HG03097 (cell line): ENCODE measurements around the gene KANK4.

Source experiments
- ATAC-seq: cut with Tn5 transposase; IDR thresholded peaks from one replicate; pipeline ENCODE4 v1.9.1; 2021; ENCODE audit not compliant: unreplicated experiment, low FRiP score

Gene KANK4

DNA sequence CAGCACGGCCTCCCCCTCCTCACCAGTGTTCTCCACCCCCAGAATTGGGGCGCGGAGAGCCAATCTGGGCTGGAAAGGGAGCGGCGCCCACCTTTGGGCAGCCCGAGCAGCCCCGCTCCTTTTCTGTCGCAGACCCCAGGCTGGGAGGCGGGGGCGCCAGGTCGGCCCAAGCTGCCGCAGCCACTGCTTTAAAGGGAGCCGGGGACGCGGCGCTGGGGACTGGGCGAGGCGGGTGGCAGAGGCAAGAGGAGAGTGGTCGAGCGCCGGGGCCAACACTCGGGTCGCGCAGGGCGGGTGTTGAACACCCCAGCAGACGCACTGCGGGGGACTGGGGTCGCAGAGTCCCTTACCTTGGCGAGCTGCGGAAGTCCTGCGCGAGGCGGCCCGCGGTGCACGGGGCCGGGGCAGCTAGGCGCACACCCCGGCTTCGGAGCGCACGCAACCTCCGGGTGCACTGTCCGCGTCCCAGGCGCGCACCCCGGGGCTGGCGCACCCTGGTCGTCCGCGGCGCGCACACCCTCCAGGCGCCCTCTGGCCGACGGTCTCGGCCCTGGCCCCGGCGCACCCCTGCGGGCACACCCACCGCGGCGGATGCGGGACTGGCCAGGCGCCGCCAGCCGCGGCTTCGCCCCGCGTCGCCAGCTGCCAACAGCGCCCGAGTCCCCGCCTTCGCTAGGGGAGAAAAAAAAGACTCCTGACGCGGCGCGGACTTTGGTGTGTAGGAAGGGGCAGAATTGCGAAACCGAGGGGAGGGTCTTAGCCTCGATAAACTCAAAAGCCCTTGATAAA, at the start of gene KANK4:
Gene KANK4, minus strand, starts transcription at position 679 of the 789 bp plus-strand sequence. CDS start 37,870 bp downstream, outside the sequence.
- ATAC-seq = no peak

DNA sequence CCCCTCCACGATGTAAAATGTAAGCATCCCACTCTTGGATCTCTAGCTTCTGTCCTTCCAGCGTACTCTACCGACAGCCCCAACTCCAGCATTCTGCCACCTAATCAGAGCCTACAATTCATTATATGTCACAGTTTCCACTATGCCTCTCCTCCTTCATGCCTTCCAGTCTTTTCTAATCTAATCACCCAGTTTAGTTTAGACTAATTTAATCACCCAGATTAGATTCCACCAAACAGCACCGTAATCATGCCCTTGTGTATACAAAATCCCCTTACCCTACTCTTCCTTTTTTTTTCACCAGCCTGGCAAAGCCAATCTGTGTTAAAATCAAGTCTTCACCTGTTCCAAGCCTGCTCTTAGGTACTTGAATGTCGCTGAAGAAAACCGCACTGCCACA, 49.8 kb upstream of the KANK4 start:
- no peak for ATAC-seq

DNA sequence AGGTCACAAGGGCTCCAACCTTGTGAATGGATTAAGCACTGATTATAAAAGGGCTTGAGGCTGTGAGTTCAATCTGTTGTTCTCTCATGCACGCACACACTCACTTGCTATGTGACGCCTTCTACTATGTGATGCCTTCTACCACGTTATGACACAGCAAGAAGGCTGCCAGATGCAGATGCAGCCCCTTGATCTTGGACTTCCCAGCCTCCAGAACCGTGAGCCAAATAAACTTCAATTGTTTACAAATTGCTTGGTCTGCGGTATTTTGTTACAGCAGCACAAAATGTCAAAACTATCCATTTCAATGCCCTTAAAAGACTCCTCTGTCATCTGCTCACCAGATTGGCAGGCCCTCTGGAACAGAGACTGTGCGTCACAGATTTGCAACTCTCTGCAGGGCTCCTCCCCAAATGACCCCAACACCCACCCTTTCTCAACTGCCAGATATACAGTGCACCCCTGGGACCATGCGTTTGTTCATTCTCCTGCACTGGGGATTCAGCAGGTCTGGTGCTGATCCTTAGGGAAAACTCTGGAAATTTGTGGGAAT, 47.8 kb upstream of the KANK4 start:
- ATAC-seq = no peak

DNA sequence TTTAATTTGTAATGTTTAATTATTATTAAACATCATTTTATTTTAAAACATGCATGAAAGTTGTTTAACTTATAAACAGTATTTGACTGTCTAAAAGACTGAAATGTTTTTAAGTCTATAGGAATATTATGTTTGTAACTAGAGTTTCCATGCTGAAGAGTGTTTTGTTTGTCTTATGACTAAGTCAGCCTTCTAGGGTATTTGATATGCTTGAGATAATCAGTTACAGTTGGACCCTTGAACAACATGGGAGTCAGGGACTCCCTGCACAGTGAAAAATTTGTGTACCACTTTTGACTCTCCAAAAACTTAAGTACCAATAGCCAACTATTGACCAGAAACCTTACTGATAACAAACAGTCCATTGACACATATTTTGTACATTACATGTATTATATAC, 45.5 kb upstream of the KANK4 start:
- no peak for ATAC-seq

DNA sequence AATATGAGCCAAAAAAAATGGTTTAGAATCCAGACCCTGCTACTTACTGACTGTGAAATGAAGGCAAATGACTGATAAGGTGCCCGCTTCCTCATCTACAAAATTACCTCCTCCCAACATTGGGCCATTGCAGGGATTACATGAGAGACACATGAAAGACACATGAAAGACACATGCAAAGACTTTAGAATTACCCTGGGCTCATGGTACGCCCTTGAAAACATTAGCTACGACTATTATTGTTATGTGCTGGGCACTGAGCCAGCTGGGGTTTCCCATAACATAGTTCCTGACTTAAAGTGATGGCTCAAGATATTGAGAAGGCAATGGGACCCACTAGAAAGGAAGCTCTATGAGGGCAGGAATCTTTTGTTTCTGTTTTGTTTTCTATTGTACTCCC, 43.7 kb upstream of the KANK4 start:
- ATAC-seq = no peak

DNA sequence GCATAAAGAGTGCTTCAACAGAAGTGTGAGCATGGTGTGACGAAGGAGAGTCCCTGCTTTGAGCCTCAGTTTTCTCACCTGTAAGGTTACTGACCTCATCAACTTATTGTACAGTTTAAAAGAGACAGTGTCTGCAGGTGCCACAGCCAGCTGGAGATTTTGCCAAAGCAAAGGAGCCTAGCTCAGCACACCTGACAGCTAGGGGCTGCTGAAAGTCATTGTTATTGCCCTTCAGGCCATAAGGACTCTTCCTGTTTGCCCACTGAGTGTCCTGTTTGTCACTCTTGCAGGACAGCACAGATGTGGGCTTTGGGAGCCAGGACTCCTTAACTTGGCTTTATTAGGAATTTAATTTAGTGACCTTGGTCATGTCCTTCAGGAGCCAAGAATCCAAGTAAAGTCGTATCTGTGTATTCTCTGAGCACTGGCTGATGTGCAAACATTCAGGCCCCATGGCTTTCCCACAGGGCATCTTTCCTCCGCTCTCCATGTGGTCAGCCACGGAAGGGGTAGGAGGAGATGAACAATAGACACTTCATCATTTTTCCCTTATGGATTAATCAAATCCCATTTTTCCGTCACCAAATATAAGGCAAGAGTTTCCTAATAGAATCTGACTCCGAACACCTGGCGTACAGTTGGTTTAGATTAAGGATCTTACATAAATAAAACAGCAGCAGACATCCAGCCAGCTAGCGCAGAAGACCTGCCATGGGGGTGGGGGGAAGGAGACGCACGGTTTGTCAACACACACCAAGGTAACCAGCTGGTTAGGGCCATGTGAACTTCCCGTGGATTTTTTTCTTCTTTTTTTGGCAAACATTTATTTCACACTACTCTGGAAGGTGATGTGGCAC, 43.1 kb upstream of the KANK4 start:
- ATAC-seq = no peak

DNA sequence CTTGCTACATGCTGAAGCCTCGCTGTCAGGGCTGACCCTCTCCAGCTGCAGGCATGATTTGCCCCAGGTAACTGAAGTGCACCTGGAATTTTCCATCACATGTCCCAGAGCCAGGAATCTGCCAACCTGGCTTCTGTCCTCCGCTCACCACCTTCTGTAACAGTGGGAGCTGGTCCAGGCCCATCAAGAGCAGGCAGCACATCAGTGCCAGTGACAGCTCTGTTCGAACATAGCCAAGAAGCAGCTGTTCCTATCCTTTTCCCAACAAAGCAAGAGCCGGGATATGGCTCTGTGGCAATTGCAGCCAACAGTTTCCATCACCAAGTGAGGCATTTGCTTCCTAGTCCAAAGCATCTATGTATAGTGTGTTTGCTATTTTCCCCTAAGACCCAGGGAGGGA, 42.2 kb upstream of the KANK4 start:
- ATAC-seq = no peak

DNA sequence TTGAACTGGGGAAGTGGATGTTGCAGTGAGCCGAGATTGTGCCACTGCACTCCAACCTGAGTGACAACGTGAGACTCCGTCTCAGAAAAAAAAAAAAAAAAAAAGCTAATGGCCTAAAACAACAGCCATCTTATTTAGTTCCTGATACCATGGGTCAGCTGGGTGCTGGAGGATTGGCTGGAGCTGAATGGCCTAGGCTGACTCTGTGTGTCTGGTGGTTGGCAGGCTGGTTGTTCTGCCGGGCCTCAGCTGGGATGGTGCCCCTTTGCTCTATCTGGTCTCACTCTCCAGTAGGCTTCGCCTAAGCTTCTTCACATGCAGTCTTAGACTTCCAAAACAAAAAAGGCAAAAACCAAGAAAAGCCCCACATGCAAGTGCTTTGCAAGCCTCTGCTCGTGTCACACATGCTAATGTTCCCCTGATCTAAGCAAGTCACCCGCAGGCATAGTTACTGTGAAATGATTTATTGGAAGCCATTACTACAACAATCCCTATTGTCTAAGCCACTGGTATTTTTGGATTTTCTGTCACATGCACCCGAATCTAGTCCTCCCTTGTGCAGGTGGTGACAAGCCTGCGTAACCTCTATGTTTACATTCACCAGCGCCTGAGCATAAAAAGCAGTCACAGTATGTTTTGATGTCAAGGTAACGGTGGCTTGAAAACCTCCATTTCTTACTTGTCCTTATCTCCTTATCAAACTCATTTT, 39.6 kb upstream of the KANK4 start:
- ATAC-seq = no peak

DNA sequence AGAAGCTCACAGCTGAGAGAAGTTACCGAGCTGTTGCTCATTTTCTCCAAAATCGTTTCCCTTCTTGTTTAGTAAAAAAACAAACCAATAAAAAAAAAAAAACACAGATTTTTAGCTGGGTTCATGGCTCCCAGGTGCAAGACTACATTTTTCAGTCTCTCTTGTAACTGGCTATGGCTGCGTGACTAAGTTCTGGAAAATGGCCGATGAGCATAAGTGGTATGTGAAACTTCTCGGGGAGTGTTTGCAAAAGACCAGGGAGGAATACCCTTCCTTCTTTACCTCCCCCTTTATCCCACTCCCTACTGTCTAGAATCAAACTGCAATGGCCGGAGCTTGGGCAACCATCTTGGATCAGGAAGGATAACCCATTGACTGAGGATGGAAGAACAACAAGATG, 38.7 kb upstream of the KANK4 start:
- ATAC-seq = no peak

DNA sequence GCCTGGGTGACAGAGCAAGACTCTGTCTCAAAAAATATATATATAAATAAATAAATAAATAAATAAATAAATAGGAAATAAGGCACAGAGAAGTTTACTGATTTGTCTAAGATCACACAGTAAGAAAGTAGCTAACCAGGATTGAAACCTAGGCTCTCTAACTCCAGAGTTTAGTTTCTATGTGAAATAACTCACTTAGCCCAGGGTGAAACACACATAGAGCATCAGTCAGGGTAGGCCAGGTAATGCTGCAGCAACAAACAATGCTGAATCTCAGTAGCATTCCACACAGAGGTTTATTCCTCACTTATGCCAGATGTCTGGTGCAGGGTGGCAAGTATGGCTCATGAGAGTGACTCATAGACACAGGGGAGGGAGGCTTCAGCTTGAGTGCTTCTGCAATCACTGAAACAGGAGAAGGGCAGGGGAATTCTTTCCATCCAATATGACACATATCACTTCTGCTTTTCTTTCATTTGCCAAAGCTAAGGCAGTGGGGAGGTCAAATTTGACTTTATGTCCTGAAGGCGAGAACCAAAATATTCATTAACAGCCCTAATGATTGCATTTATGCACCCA, 37.1 kb upstream of the KANK4 start:
- ATAC-seq = no peak

DNA sequence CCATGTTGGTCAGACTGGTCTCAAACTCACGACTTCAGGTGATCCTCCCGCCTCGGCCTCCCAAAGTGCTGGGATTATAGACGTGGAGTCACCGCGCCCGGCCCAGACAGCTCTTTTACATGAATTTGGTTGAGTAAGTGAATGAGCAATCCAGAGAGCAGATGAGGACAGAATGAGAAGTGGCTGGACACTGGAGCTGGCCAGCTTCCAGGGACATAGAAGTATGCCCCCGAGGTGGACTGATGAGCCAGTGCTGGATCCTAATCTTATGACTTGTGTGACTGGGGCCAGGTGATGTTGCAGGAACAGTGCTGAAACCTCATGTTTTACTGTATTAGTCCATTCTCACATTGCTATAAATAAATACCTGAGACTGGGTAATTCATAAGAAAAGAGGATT, 35.9 kb upstream of the KANK4 start:
- no peak for ATAC-seq

DNA sequence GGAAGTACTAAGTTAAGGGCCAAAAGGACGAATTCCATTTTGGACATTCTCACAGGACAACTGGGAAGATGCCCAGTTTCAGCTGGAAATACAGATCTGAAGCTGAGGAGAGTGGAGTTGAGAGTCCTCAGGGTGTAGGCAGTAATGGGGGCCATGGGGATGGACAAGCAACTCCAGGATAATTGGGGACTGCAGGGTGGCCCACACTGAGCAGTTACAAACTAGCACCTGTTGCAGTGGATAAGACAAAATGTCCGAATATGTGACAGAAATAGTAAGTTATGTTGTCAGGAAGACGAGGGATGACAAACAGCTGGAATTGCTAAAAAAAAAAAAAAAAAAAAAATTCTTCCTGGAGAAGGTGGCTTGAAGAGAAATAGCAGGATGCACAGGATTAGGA, 34.6 kb upstream of the KANK4 start:
- no peak for ATAC-seq

DNA sequence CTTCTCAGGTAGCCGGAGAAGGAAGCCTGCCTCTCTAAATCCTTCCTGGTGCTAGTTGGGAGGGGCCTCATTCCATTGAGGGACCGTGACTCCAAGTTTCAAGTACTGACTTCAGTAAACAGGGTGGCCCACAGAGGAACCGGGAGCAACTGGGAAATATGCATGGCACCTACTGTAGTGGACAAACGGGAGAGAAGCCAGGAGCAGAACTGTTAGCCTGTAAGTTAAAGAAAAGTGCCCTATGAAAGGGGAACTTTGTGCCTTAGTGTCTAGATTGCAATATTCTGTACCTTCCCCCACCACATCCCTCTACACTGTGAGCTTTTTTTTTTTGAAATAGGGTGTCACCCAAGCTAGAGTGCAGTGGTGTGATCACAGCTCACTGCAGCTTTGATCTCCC, 33.2 kb upstream of the KANK4 start:
- no peak for ATAC-seq

DNA sequence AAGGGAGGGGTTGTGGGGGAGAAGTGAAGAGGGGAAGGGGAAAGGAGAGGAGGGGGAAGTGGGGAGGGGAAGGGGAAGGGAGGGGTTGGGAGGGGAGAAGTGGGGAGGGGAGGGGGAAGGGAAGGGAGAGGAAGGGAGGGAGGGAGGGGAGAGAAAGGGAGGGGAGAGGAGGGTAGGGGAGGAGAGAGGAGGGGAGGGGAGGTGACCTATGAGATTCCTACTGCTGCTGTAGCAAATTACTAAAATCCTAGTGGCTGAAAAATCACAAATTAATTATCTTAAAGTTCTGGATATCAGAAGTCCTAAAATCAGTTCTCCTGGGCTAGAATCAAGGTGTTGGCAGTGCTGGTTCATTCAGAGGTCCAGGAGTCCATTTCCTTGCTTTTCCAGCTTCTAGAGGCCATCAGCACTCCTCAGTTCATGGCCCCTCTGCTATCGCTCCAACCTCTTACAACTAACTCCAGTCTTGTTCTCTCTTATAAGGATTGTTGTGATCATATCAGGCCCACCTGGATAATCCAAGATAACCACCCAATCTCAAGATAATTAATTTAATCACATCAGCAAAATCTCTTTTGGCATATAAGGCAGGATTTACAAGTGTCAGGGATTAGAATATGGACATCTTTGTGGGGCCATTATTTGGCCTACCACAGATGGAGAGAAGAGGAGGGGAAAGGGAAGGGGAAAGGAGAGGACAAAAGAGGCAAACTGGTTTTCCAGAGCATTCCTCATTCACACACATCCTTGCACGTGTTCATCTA, 30.4 kb upstream of the KANK4 start:
- no peak for ATAC-seq

DNA sequence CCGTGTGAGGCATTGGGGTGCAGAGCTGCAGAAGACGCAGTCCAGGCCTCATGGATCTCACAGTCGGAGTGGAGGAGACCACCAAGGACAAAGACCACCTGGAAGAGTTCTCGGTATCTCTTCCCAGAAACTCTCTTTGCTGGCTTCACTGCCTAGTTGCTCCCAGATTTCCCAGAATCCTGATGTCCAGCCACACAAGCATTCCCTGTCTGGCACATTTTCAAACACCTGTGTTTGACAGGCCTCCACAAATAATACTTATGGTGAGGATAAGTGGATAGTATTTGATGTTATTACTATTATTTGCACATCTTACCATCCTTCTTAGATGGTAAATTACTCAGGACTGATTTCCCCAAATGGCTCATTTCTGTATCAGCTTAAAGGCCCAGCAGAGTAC, 27.7 kb upstream of the KANK4 start:
- ATAC-seq = no peak

DNA sequence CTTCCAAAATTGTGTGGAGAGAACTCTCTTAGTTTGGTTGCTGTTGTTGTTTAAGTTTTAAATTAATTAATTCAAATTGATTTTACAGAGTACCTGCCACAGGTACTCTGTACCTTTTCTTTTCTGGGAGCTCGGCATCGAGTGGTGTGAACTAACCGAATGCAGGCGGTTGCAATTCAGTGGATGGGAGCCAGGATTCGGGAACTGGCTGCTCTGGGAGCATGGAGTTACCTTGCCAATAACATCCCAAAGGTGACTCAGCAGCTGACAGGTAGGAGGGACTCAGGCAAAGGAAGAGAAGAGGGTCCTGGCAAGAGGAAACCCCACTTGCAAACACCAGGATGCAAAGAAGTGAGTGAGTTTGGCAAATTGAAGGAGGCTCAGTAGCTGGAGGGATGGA, 24.7 kb upstream of the KANK4 start:
- ATAC-seq = no peak

DNA sequence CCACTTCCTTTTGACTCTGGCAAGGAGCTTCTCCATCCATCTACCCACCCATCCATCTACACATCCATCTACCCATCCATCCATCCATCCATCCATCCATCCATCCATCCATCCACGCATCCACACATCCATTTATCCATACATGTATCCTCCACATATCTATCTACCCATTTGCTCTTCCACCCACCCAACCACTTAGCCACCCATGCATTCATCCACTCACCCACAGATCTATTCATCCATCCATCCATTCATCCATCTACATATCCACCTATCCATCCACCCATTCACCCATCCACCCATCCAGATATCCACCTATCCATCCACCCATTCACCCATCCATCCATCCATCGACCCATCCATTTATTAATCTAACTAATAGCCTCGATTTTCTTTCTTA, 23.0 kb upstream of the KANK4 start:
- ATAC-seq = no peak

DNA sequence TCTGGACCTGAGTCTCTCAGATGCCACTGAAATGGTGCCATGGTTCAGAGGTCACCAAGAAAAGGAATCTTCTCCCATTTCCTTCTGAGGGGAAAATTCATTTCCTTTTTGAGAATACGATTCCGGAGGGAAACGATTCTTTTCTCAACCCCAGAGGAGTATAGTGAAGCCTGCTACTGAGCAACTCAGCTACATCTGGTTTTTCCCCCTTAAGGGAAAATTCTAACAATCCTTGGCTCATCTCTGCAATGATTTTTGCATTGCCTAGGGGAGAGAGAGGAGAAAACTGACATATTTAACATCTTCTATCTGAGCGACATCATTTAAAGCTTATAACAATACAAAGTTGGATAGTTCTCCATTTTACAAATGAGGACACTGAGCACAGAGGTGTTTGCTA, 22.4 kb upstream of the KANK4 start:
- ATAC-seq = no peak

DNA sequence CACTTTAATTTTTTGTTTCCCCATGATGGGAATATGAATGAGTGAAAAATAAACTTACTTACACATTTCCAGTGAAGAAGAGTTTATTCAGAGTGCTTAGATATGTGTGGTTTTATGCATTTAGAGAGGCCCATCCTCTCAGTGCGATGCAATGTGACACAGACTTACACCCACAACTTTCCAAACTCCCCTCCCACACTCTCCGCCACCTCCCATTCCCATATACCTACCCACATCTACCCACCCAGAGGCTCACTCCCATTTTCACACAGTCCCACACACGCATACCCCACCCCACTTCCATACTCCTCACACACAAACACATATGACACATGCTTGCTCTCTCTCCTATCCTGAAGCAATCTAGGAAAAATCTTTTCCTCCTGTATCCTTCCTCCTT, 21.9 kb upstream of the KANK4 start:
- no peak for ATAC-seq
